Lower leg skin (tissue), 3 donors: Measurements from ENCODE around the gene PLK3.

ENCODE experiments used
- CTCF ChIP-seq, 3 donors: fragments of 450-650 bp; IDR thresholded peaks; one replicate each; pipeline ENCODE4 v1.5.1; 2016; ENCODE audit warnings: antibody characterized with exemption in 3 of 3, mild to moderate bottlenecking in 3 of 3, moderate library complexity in 2 of 3
- POLR2A ChIP-seq, 2 donors: fragments of 450-650 bp; IDR thresholded peaks; one replicate each; pipeline ENCODE4 v1.6.1; 2016 to 2017; ENCODE audit warnings: antibody characterized with exemption in 2 of 2, mild to moderate bottlenecking in 1 of 2, moderate library complexity in 1 of 2

GRCh38 chr1:44848456-44849181 lies 48.4 kb downstream of the PLK3 start:
- no peak for TF ChIP-seq CTCF (IDR thresholded peaks at IDR 0.05)
- no peak for TF ChIP-seq POLR2A (IDR thresholded peaks at IDR 0.05)
